MM.1S (cell line): ENCODE measurements around the gene AZIN2.

Source experiments
- EZH2 ChIP-seq: fragments of 300-600 bp; sonication (generic); optimal IDR thresholded peaks from 2 replicates; pipeline ENCODE3; 2017; ENCODE audit warnings: low read depth, mild to moderate bottlenecking, antibody characterized with exemption, low read length, mixed read lengths
- TF ChIP-seq, protein P1 (sequence below): fragments of 300-600 bp; sonication (generic); IDR thresholded peaks from 2 replicates; pipeline ENCODE4 v1.5.1; 2016; ENCODE audit warnings: antibody characterized with exemption, low read length, mixed read lengths

- TF ChIP-seq, protein P1, sequence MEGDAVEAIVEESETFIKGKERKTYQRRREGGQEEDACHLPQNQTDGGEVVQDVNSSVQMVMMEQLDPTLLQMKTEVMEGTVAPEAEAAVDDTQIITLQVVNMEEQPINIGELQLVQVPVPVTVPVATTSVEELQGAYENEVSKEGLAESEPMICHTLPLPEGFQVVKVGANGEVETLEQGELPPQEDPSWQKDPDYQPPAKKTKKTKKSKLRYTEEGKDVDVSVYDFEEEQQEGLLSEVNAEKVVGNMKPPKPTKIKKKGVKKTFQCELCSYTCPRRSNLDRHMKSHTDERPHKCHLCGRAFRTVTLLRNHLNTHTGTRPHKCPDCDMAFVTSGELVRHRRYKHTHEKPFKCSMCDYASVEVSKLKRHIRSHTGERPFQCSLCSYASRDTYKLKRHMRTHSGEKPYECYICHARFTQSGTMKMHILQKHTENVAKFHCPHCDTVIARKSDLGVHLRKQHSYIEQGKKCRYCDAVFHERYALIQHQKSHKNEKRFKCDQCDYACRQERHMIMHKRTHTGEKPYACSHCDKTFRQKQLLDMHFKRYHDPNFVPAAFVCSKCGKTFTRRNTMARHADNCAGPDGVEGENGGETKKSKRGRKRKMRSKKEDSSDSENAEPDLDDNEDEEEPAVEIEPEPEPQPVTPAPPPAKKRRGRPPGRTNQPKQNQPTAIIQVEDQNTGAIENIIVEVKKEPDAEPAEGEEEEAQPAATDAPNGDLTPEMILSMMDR = no peak
- TF ChIP-seq EZH2 = no peak
Measured at GRCh38 chr1:33167650-33168447, 86.9 kb downstream of the AZIN2 start.
